ENCODE data around the gene CDKAL1.

DNA sequence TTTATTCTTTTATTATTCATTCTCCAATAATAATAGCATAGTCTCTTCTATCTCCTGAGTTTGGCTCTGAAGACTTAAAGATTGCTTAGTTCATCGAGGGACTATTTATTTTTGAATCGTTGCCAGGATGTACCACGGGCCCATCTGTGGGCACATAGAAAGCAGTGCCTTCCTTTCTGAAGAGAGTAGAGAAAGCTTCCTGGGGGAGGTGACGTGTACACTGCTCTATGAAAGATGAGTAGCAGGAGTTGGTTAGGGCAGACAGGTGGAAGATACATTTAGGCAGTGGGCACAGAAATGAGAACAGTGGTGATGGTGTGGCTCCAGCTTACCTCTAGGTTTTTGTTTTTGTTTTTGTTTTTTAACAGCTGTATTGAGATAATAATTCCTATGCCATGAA, 98.4 kb downstream of the CDKAL1 start:
- TF ChIP-seq, protein P1, sequence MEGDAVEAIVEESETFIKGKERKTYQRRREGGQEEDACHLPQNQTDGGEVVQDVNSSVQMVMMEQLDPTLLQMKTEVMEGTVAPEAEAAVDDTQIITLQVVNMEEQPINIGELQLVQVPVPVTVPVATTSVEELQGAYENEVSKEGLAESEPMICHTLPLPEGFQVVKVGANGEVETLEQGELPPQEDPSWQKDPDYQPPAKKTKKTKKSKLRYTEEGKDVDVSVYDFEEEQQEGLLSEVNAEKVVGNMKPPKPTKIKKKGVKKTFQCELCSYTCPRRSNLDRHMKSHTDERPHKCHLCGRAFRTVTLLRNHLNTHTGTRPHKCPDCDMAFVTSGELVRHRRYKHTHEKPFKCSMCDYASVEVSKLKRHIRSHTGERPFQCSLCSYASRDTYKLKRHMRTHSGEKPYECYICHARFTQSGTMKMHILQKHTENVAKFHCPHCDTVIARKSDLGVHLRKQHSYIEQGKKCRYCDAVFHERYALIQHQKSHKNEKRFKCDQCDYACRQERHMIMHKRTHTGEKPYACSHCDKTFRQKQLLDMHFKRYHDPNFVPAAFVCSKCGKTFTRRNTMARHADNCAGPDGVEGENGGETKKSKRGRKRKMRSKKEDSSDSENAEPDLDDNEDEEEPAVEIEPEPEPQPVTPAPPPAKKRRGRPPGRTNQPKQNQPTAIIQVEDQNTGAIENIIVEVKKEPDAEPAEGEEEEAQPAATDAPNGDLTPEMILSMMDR (IDR thresholded peaks at IDR 0.05): no peak
- TF ChIP-seq POLR2A (IDR thresholded peaks at IDR 0.05): no peak
